NCI-H446 treated with DMSO at 0.1 percent for 48 hours (cell line): ENCODE measurements around the gene SERHL2.
"Not testable (repeated sequence)": the region's sequence is repeated elsewhere in the genome, so short reads cannot be mapped to it uniquely, and the experiment has no call there.

Experiments
- DNase-seq: peaks from one replicate; lab custom pipeline; 2025; lab: John Stamatoyannopoulos, UW

SERHL2 gene, protein sequence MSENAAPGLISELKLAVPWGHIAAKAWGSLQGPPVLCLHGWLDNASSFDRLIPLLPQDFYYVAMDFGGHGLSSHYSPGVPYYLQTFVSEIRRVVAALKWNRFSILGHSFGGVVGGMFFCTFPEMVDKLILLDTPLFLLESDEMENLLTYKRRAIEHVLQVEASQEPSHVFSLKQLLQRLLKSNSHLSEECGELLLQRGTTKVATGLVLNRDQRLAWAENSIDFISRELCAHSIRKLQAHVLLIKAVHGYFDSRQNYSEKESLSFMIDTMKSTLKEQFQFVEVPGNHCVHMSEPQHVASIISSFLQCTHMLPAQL

DNA sequence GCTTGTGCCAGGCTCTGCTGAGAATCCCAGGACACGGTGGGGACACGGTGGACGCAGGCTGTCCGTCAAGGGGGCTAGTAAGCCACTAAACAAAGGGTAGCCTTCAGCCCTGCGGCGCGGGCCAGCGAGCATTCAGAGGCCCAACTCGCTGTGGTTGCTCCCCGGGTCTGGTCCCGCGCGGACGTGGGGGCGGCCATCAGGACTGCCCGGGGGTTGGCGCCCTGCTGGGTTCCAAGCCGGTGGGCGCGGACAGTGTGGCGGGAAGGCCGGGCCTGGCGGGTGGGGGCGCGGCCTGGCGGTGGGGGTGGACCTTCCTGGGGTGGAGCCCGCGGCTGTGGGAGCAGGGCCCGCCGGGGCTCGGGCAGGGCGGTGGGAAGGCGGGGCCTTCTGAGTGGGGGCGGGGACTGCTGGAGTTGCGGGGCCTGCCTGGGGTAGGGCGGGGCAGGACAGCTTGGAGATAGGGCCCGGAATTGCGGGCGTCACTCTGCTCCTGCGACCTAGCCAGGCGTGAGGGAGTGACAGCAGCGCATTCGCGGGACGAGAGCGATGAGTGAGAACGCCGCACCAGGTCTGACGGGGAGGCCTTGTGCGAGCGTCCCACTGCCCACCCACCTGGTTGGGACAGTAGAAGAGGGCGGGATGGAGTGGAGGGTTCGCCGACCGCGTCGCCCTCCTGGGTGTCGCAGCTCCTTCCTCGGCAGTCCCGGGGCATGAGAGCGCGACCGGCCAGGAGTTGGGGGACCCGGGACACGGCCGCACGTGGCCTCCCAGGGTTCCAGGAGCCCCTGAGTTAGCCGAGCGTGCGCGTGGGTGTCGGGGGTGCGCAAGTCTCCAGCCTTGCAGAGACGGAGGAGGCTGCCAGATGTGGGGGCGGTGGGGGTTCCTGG, at the start of gene SERHL2:
Gene SERHL2, plus strand, starts transcription at position 482 of the 887 bp plus-strand sequence. Its CDS starts 65 bp downstream, at position 547.
- no peak for DNase-seq

DNA sequence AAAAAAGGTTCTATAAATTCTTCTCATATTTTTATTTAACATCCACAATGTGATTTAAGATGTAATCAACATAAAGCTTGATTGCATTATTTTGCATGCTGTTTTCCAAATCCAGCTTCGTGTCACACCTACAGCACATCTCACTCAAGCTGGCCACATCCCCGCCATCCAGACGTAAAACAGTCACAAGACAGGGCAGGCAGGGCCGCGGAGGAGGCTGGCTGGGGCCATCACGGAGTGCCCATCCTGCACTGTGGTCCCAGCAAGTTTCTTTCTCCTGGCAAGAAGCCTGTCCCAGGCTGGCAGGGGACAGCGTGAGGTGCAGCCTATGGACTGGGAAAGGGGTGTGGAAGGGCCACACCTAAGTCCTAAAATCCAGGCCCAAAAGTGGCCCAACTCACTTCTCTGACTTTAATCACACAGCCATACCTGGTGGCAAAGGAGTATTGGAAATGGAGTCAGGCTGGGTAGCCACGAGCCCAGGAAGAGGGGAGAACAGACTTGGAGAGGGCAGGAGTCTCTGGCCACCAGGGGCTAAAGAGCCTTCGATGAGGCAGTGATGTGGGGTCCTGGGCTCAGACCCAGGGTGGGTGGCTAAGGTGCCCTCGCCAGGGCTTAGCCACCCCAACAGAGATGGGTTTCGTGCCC, 45.3 kb upstream of the SERHL2 start:
- DNase-seq: not testable (repeated sequence)

DNA sequence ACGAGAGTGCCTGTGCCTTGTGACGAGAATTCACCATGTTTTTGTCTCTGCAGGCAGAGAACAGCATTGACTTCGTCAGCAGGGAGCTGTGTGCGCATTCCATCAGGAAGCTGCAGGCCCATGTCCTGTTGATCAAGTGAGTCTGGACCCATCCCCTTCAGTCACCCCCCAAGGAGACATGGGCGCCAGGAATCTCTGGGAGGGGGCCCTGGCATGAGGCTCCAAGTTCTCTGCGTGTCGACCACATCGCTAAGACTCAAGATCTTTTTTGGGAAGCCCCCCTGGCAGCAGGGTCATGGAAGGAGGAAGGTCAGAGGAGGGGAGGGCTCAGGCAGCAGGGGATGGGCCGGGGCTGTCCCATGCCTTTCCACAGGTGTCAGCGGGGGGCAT, 44.8 kb upstream of the SERHL2 start:
- not testable (repeated sequence) for DNase-seq

DNA sequence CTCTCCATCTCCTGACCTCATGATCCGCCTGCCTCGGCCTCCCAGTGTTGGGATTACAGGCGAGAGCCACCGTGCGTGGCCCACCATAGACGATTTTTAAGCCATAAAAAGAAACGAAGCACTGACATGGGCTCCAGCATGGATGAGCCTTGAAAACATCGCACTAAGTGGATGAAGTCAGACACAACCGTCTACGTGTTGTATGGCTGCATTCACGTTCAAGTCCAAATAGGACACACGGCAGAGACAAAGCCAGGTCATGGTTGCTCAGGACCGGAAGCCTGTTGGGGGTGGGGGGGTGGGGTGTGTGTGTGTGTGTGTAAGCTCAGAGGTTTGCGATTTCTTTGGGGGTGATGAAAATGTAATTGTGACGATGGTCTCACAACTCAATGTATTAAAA, 44.2 kb upstream of the SERHL2 start:
- DNase-seq: no peak

DNA sequence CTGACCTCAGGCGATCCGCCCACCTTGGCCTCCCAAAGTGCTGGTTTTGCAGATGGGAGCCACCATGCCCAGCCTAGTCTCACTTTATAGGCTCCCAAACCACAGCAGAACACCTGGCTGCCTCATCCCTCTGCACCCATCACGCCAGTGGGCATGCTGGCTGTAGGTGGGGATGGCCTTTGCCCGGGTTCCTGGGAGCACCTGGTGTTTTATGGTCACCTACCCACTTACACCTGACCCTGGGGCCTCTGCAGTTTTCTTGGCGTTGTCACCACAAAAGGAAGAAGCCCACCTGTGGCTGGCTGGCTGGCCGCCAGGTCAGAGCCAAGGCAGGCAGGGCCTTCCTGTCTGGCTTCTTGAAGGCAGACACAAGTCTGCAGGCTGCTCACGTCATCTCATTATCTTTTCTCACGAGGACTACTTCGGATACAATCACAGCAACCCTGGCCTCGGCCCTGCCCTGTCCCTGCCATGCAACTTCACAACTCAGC, 42.3 kb upstream of the SERHL2 start:
- DNase-seq: no peak

DNA sequence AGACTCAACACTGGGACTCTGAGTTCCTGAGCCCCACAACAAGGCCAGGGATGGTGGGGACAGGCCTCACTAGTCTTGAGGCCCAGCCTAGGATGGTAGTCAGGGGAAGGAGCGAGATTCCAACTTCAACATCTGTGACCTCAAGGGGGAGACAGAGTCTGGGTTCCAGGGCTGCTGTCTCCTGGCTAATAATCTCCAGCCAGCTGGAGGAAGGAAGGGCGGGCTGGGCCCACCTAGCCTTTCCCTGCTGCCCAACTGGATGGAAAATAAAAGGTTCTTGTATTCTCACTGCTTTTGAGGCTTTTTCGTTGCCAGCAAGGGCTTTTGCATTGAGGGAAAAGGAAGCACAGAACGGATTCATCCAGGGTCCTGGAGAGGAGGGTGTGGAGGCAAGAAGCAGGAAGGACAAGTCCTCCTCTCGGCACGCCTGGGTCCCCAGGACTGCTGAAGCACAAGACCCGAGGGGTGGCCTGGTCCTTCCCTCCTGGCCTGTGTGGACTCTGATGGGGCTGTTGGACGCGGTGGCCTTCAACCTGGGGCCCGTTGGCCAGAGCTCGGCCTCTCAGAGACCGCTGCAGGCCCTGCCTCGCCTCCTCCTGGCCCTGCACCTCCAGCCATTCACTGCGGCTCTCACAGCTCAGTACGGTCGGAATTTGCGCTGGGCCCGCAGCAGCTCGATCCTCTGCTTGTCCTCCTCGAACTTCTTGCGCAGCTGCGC, 41.3 kb upstream of the SERHL2 start:
- not testable (repeated sequence) for DNase-seq

DNA sequence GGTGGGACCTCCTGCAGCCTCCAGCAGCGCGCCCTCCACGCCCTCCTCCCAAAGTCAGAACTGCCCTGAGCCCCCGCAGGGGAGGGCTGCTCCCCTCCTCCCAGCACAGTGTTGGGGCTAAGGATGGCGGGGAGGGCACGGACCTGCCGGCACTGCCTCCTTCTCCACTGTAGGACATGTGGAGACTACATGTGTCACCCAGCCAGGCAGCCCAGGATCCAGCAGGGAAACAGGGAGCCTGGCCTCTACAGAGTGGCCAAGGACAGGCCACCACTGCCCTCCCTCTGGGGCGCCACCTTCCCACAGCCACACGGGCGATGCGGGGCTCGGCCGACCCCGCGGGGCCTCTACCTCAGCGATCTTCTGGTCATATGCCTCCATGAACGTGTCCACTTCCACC, 39.4 kb upstream of the SERHL2 start:
- not testable (repeated sequence) for DNase-seq

DNA sequence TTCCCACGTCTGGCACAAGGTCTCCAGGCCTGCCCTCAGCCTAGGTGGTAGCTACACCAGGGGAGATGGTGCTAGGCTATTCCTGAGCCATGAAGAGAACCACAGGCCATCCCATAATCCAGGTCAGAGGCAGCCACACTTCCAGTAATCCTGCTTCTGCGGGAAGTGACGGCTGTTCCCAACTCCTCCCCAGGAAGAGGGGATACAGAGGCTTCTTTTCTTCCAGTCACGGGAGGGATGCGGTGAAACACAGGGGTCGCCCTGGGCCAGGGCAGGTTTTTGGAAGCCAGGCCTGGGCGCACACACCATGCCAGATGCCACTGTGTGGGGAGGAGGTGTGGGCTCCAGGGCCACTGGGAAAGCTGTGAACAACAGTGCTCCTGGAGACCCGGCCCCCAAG, 38.5 kb upstream of the SERHL2 start:
- DNase-seq: not testable (repeated sequence)

DNA sequence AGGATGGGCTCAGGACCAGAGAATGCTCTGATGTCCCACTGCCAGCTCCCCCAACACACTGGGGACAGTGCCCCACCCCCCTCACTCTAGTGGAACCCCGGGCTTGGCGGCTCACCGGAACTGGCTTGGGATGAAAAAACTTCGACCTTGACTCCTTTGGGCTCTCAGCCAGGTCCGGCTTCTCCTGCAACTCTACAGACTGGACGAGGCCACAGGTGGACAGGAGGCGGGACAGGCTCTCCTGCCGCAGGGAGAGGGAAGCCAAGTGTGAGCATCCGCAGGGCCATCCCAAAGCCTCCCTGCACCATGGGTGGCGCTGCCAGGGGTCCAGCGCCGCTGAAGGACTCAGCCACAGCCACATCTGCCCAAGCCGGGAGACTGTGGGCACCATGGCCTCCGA, 37.9 kb upstream of the SERHL2 start:
- DNase-seq: no peak

DNA sequence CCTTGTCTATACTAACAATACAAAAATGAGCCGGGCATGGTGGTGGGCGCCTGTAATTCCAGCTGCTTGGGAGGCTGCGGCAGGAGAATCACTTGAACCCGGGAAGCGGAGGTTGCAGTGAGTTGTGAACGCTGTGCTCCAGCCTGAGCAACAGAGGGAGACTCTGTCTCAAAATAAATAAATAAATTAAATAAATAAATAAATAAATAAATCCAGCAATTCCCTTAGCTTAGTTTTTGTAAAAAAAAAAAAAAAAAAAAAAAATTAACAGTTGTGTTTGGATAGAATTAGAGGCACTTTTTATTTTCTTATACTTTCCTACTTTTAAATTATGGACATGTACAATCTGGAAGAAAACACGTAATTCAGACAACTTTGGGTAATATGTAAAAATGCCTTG, 36.7 kb upstream of the SERHL2 start:
- not testable (repeated sequence) for DNase-seq

DNA sequence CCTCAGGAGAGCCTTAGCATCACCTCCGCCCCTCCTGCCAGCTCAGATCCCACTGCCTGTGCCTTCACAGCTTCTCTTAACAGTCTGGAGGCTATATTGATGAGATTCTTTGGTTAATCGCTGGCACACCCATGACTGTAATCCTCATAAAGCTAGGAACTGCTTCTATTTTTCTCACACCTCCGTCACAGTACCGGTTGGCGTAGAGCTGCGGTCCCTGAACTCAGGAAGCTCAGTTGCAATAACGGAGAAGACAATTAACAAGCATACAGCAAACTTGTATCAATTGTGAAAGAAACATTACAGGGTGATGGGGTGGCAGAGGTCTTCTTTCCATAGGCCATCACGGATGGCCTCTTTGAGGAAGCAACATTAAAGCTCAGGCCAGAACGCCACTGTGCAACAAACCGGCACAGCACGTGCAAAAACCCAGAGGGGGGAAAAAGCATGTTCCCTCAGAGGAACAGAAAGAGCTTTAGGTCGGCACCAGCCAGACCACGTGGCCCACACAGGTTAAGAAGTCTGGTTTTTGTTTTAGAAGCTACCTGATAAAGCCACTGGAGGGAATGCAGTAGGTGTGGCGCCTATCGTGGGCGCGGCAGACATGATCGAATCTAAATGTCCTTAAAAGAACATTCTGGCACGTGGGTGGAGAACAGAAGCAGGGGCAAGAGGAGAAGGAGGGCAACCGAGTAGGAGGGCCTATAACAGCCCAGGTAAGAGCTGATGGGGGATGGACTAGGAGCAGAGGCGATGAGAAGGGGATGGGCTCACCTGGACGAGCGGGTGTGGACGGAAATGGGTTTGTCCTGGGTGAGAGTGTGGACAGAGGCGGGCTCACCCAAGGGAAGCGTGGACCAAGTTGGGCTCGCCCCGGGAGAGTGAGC, 34.9 kb upstream of the SERHL2 start:
- not testable (repeated sequence) for DNase-seq

DNA sequence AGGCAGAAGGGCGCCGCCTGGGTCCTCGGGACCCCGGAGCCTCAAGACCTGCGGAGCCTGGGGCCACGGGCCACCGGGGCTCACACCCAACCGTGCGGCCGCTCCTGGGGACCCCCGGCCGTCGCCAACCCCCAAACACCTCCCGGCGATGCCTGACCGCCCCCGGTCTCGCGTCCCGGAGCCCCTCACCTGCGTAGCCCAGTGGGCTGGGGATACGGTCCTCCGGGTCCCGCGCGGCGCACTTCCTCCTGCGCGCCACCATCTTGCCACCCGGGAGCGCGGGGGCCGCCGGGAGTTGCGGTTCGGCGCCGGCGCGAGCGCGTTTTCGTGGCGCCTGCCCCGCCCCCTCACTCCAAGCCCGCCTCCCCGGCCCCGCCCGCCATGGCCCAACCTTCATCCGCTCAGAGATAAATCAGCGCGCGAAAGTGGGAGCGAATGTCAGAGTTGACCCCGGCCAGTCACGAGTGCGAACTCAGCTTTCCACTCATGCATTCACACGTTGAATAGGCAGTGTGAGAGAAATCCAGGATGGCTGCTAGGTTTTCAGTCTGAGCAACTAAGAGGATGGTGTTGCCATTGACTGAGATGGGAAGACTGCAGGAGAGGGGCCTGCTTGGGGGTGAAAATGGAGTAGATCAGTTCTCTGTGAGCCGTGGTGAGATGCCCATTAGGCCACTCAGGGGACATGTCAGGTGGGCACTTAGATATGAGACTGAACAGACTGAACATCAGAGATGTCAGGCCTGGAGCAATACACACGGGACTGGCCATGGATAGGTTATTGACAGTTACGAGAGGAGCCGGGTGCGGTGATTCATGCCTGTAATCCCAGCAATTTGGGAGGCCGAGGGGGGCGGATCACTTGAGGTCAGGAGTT, 34.0 kb upstream of the SERHL2 start, which contains the start of gene RRP7A:
Gene RRP7A, minus strand, starts transcription at position 272 of the 877 bp plus-strand sequence. Its CDS starts 10 bp downstream, at position 262.
- DNase-seq: peak; percentile 28

DNA sequence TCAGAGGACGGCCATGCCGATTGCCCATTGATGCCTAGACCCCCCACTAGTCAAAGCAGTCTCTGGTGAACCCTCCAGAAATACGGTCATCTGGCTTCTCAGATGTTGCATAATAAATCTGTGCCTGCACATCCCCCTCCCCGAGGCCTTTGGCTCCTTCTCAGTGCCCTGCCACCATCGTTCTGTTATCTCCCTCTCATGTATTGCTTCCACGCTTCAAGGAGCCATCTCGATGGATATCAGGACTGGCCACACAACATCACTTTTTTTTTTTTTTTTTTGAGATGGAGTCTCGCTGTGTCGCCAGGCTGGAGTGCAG, 32.6 kb upstream of the SERHL2 start:
- no peak for DNase-seq

DNA sequence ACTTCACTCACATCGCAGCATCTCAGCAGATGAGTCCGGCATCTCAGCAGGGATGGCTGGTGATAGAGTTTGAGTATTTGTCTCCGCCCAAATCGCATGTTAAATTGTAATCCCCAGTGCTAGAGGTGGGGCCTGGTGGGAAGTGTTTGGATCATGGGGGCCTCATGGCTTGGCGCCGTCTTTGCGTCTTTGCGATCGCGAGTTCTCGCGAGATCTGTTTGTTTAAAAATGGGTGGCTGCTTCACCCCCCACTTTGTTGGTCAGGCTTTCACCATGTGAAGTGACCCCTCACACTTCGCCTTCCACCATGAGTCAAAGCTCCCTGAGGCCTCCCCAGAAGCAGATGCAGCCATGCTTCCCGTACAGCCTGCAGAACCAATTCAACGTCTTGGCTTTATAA, 31.2 kb upstream of the SERHL2 start:
- no peak for DNase-seq

DNA sequence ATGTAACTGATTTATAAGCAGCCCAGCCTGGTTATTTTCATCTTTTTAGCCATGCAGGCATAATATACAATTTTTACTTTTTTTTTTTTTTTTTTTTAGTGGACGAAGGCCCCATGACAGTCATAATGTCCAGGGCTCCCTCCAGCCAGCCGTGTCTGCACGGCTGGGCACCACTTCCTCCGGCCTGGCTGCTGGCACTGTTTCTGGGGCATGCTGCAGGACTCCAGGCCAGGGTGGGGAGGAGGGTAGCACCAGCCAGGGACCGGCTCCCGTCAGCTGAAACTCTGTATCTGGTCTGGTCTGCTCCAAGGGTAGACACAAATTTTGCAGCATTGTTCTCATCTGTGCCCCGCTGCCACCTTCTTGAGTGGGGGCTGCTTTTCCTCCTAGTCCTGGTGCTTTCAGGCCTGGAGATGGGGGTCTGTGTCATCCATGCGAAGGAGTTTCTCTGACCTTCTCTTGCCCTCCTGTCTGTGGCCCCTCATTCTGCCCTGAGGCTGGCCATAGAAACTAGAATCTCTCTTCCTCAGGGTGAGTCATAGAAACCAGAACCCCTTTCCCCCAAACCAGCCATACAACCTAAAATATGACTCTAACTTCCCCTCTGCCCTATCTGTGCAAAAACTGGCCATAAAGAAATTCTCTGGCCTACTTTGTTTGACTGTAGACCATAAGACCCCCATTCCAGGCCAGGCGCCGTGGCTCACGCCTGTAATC, 25.0 kb upstream of the SERHL2 start:
- DNase-seq: no peak

DNA sequence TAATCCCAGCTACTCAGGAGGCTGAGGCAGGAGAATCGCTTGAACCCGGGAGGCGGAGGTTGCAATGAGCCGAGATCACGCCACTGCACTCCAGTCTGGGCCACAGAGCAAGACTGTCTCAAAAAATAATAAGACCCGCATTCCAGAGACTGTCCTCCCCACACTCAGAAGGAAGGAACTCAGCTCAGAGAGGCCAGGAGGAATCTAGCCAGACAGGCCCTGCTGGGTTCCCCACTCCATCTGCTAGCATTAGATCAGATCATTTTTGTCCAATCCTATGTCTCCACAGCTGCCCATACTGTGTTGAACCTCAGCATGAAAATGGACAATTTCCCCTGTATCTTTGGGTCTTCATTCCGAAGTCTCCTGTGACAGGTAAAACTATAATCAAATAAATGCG, 24.3 kb upstream of the SERHL2 start:
- DNase-seq: not testable (repeated sequence)

DNA sequence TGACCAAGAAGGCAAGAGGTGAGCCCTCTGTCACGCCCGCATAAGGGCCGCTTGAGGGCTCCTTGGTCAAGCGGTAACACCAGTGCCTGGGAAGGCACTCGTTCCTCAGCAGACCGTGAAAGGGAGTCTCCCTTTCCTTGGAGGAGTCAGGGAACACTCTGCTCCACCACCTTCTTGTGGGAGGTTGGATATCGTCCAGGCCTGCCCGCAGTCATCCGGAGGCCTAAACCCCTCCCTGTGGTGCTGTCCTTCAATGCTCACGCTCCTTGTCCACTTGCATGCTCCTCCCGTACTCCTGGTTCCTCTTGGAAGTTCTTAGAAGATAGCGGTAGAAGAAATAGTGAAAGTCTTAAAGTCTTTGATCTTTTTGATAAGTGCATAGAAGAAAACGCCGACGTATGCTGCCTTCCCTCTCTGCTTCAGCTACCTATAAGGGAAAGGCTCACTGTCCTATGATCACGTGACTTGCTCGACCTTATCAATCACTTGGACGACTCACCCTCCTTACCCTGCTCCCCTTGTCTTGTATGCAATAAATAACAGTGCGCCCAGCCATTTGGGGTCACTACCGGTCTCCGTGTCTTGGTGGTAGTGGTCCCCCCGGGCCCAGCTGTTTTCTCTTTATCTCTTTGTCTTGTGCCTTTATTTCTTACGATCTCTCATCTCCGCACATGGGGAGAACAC, 22.2 kb upstream of the SERHL2 start:
- DNase-seq: not testable (repeated sequence)

DNA sequence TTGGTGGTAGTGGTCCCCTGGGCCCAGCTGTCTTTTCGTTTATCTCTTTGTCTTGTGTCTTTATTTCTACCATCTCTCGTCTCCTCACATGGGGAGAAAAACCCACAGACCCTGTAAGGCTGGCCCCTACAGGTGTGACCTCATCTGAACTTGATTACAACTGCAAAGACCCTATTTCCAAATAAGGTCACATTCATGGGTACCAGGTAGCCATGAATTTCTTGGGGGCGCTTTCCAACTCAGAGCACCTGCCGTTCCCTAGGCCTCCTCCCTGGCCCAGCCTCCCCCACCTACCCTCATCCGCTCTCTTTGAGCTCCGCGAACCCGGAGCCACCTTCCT, 20.1 kb upstream of the SERHL2 start:
- no peak for DNase-seq
